WTC11 (cell line): ENCODE data around the gene TLE3. TPM values are rescaled to one million over a fixed set of nuclear protein-coding genes. Genes with fewer than 3 reads are reported as not detected.

Experiments used
- ATAC-seq: fragments of 200-7000 bp; cut with Tn5 transposase; 2 replicates; pipeline ENCODE4 v1.10.0; 2021; ENCODE audit warnings: mild to moderate bottlenecking, moderate library complexity
- CTCF ChIA-PET: fragments of 300-600 bp; sonication (Branson Sonifier 250); formaldehyde crosslinking; loops from one replicate; lab custom pipeline; 2021; ENCODE audit warnings: antibody characterized with exemption; lab: Charles Lee
- POLR2A ChIA-PET: fragments of 350-600 bp; sonication (Branson Sonifier 250); formaldehyde crosslinking; loops from one replicate; lab custom pipeline; 2021; ENCODE audit warnings: antibody characterized with exemption; lab: Charles Lee
- DNase-seq: peaks from one replicate; pipeline ENCODE4 v3.0.0; 2021; ENCODE audit warnings: low spot score
- H3K27ac Mint-ChIP-seq: 2 replicates; pipeline ENCODE4 v1.8.0; 2021; ENCODE audit warnings: mixed read lengths
- H3K27me3 Mint-ChIP-seq: 2 replicates; pipeline ENCODE4 v1.8.0; 2021; ENCODE audit warnings: low read depth, mild to moderate bottlenecking, moderate library complexity, mixed read lengths
- H3K36me3 Mint-ChIP-seq: 2 replicates; pipeline ENCODE4 v1.8.0; 2021; ENCODE audit warnings: mixed read lengths
- H3K4me1 Mint-ChIP-seq: 2 replicates; pipeline ENCODE4 v1.8.0; 2022; ENCODE audit warnings: mixed read lengths
- H3K4me3 Mint-ChIP-seq: 2 replicates; pipeline ENCODE4 v1.8.0; 2021; ENCODE audit warnings: mild to moderate bottlenecking, moderate library complexity, mixed read lengths
- H3K9me3 Mint-ChIP-seq: 2 replicates; pipeline ENCODE4 v1.8.0; 2021; ENCODE audit warnings: mixed read lengths
- CREB1 ChIP-seq: sonication (generic); formaldehyde crosslinking; IDR thresholded peaks from 2 replicates; pipeline ENCODE4 v1.8.0; 2023; ENCODE audit warnings: mild to moderate bottlenecking, missing genetic modification reagents
- FOXJ3 ChIP-seq: sonication (generic); formaldehyde crosslinking; IDR thresholded peaks from 2 replicates; pipeline ENCODE4 v1.9.0; 2021; ENCODE audit warnings: missing genetic modification reagents, mild to moderate bottlenecking, borderline replicate concordance
- FOXK1 ChIP-seq: sonication (generic); formaldehyde crosslinking; IDR thresholded peaks from 2 replicates; pipeline ENCODE4 v1.8.0; 2022; ENCODE audit warnings: mild to moderate bottlenecking, moderate library complexity, missing genetic modification reagents
- IRF2 ChIP-seq: sonication (generic); formaldehyde crosslinking; IDR thresholded peaks from 2 replicates; pipeline ENCODE4 v1.8.0; 2022; ENCODE audit warnings: low read depth, missing genetic modification reagents, borderline replicate concordance
- NR2C2 ChIP-seq: sonication (generic); formaldehyde crosslinking; IDR thresholded peaks from 2 replicates; pipeline ENCODE4 v1.8.0; 2022; ENCODE audit warnings: mild to moderate bottlenecking, missing genetic modification reagents
- NR3C1 ChIP-seq: sonication (generic); formaldehyde crosslinking; conservative IDR thresholded peaks from 2 replicates; pipeline ENCODE4 v1.8.1; 2023; ENCODE audit warnings: low read depth, mild to moderate bottlenecking, missing genetic modification reagents
- OVOL2 ChIP-seq: fragments of 250-450 bp; sonication (Bioruptor Pico); IDR thresholded peaks from 2 replicates; pipeline ENCODE4 v1.9.0; 2021; ENCODE audit warnings: mild to moderate bottlenecking, borderline replicate concordance
- SP1 ChIP-seq: sonication (generic); formaldehyde crosslinking; conservative IDR thresholded peaks from 2 replicates; pipeline ENCODE4 v1.8.1; 2022; ENCODE audit warnings: missing genetic modification reagents
- TEAD4 ChIP-seq: sonication (generic); formaldehyde crosslinking; IDR thresholded peaks from 2 replicates; pipeline ENCODE4 v1.8.0; 2022; ENCODE audit warnings: mild to moderate bottlenecking, missing genetic modification reagents
- total RNA-seq: library from RNA; stranded (reverse); gene quantifications from 3 replicates; pipeline ENCODE4 v1.2.3, GENCODE V29; 2021
- TF ChIP-seq, protein P1 (sequence below): fragments of 250-450 bp; sonication (Bioruptor Pico); IDR thresholded peaks from 2 replicates; pipeline ENCODE4 v2.1.2; 2022; ENCODE audit warnings: mild to moderate bottlenecking, moderate library complexity
- TF ChIP-seq, protein P2 (sequence below): sonication (generic); formaldehyde crosslinking; IDR thresholded peaks from 2 replicates; pipeline ENCODE4 v1.8.1; 2022; ENCODE audit warnings: missing genetic modification reagents, borderline replicate concordance
- TF ChIP-seq, protein P3 (sequence below): fragments of 250-450 bp; sonication (Bioruptor Pico); IDR thresholded peaks from 2 replicates; pipeline ENCODE4 v1.9.0; 2021; ENCODE audit warnings: mild to moderate bottlenecking, borderline replicate concordance
- TF ChIP-seq, protein P4 (sequence below): sonication (generic); formaldehyde crosslinking; IDR thresholded peaks from 2 replicates; pipeline ENCODE4 v1.8.1; 2022; ENCODE audit warnings: low read depth, missing genetic modification reagents, borderline replicate concordance
- TF ChIP-seq, protein P5 (sequence below): sonication (generic); formaldehyde crosslinking; IDR thresholded peaks from 2 replicates; pipeline ENCODE4 v1.8.1; 2022; ENCODE audit warnings: mild to moderate bottlenecking, moderate library complexity, missing genetic modification reagents
- TF ChIP-seq, protein P6 (sequence below): fragments of 250-450 bp; sonication (Bioruptor Pico); IDR thresholded peaks from 2 replicates; pipeline ENCODE4 v1.9.0; 2021; ENCODE audit warnings: mild to moderate bottlenecking

The TLE3 gene
- total RNA-seq, 1 experiment from 2014 or later, result 78.7 TPM

DNA sequence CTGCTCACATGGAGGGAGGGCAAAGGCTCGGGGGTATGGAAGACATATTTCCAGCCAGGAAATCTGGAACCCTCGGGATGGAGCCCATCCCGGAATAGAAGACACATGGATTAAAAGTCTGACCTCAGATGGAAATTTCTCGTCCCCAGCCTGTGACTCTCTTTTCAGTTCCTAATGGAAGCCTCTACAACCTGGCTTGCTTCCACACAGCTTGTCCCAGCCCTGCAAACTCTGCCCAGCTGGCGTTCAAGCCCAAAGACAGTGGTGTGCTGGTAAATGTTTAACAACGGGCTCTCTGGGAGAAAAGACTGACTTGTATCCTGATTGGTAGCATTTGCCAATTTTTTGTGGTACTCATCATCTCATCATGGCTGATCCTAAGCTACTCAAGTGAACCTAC lies 35.6 kb upstream of the TLE3 start (continued):
- TF ChIP-seq, protein P1, sequence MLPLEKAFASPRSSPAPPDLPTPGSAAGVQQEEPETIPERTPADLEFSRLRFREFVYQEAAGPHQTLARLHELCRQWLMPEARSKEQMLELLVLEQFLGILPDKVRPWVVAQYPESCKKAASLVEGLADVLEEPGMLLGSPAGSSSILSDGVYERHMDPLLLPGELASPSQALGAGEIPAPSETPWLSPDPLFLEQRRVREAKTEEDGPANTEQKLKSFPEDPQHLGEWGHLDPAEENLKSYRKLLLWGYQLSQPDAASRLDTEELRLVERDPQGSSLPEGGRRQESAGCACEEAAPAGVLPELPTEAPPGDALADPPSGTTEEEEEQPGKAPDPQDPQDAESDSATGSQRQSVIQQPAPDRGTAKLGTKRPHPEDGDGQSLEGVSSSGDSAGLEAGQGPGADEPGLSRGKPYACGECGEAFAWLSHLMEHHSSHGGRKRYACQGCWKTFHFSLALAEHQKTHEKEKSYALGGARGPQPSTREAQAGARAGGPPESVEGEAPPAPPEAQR (CRISPR knock-in tag), result no peak
- no peak for TF ChIP-seq NR3C1 (CRISPR knock-in tag)
- no peak for TF ChIP-seq SP1 (CRISPR knock-in tag)
- no peak for TF ChIP-seq FOXJ3 (CRISPR knock-in tag)
- no peak for TF ChIP-seq IRF2 (CRISPR knock-in tag)
- no peak for TF ChIP-seq FOXK1 (CRISPR knock-in tag)
- TF ChIP-seq, all 79 proteins: peak for 0

DNA sequence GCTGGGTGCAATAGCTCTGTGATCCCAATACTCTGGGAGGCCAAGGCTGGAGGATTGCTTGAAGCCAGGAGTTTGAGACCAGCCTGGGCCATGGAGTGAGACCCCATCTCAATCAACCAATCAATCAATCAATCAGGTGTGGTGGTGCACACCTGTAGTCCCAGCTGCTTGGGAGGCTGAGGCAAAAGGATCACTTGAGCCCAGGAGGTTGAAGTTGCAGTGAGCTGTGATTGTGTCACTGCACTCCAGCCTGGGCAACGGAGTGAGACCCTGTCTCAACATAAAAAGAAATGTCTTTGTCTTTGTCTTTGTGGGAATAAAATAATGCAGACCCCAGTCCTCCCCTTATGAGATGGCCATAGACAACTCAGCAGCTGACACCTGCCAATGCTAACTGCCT lies 34.9 kb upstream of the TLE3 start:
- Mint-ChIP-seq H3K4me3 (no peak overlapping the region), H3K9me3 (peaks cover 5% of the 10 kb centered on the region; the same call in 1 of the 2 replicates), H3K4me1 (no peaks in the 10 kb centered on the region), H3K36me3 (no peaks in the 10 kb centered on the region), H3K27ac (no peak overlapping the region), H3K27me3 (no peaks in the 10 kb centered on the region)
- POLR2A ChIA-PET, result no interaction called here
- ATAC-seq (no peak), DNase-seq (no peak)
- CTCF ChIA-PET, result no interaction called here
- TF ChIP-seq, protein P2, sequence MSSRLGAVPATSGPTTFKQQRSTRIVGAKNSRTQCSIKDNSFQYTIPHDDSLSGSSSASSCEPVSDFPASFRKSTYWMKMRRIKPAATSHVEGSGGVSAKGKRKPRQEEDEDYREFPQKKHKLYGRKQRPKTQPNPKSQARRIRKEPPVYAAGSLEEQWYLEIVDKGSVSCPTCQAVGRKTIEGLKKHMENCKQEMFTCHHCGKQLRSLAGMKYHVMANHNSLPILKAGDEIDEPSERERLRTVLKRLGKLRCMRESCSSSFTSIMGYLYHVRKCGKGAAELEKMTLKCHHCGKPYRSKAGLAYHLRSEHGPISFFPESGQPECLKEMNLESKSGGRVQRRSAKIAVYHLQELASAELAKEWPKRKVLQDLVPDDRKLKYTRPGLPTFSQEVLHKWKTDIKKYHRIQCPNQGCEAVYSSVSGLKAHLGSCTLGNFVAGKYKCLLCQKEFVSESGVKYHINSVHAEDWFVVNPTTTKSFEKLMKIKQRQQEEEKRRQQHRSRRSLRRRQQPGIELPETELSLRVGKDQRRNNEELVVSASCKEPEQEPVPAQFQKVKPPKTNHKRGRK (CRISPR knock-in tag), result no peak
- no peak for TF ChIP-seq NR2C2
- TF ChIP-seq, protein P1 (CRISPR knock-in tag), result no peak
- TF ChIP-seq, protein P3, sequence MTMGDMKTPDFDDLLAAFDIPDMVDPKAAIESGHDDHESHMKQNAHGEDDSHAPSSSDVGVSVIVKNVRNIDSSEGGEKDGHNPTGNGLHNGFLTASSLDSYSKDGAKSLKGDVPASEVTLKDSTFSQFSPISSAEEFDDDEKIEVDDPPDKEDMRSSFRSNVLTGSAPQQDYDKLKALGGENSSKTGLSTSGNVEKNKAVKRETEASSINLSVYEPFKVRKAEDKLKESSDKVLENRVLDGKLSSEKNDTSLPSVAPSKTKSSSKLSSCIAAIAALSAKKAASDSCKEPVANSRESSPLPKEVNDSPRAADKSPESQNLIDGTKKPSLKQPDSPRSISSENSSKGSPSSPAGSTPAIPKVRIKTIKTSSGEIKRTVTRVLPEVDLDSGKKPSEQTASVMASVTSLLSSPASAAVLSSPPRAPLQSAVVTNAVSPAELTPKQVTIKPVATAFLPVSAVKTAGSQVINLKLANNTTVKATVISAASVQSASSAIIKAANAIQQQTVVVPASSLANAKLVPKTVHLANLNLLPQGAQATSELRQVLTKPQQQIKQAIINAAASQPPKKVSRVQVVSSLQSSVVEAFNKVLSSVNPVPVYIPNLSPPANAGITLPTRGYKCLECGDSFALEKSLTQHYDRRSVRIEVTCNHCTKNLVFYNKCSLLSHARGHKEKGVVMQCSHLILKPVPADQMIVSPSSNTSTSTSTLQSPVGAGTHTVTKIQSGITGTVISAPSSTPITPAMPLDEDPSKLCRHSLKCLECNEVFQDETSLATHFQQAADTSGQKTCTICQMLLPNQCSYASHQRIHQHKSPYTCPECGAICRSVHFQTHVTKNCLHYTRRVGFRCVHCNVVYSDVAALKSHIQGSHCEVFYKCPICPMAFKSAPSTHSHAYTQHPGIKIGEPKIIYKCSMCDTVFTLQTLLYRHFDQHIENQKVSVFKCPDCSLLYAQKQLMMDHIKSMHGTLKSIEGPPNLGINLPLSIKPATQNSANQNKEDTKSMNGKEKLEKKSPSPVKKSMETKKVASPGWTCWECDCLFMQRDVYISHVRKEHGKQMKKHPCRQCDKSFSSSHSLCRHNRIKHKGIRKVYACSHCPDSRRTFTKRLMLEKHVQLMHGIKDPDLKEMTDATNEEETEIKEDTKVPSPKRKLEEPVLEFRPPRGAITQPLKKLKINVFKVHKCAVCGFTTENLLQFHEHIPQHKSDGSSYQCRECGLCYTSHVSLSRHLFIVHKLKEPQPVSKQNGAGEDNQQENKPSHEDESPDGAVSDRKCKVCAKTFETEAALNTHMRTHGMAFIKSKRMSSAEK, result no peak
- TF ChIP-seq FOXJ3 (CRISPR knock-in tag), result no peak
- TF ChIP-seq TEAD4 (CRISPR knock-in tag), result no peak
- TF ChIP-seq, protein P4, sequence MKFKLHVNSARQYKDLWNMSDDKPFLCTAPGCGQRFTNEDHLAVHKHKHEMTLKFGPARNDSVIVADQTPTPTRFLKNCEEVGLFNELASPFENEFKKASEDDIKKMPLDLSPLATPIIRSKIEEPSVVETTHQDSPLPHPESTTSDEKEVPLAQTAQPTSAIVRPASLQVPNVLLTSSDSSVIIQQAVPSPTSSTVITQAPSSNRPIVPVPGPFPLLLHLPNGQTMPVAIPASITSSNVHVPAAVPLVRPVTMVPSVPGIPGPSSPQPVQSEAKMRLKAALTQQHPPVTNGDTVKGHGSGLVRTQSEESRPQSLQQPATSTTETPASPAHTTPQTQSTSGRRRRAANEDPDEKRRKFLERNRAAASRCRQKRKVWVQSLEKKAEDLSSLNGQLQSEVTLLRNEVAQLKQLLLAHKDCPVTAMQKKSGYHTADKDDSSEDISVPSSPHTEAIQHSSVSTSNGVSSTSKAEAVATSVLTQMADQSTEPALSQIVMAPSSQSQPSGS, result no peak
- TF ChIP-seq OVOL2 (CRISPR knock-in tag), result no peak
- TF ChIP-seq, protein P5, sequence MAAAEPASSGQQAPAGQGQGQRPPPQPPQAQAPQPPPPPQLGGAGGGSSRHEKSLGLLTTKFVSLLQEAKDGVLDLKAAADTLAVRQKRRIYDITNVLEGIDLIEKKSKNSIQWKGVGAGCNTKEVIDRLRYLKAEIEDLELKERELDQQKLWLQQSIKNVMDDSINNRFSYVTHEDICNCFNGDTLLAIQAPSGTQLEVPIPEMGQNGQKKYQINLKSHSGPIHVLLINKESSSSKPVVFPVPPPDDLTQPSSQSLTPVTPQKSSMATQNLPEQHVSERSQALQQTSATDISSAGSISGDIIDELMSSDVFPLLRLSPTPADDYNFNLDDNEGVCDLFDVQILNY (CRISPR knock-in tag), result no peak
- TF ChIP-seq, protein P6, sequence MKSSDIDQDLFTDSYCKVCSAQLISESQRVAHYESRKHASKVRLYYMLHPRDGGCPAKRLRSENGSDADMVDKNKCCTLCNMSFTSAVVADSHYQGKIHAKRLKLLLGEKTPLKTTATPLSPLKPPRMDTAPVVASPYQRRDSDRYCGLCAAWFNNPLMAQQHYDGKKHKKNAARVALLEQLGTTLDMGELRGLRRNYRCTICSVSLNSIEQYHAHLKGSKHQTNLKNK, result no peak
- no peak for TF ChIP-seq CREB1
